HG03442 (cell line): ENCODE results near the gene MAP1B.
A peak's percentile ranks its signal among the peaks of the same experiment; 100 is the strongest.
"Not testable (repeated sequence)": the region's sequence is repeated elsewhere in the genome, so short reads cannot be mapped to it uniquely, and the experiment has no call there.

Experiments
- ATAC-seq: cut with Tn5 transposase; IDR thresholded peaks from one replicate; pipeline ENCODE4 v1.9.1; 2021; ENCODE audit warnings: mild to moderate bottlenecking, moderate library complexity; ENCODE audit not compliant: unreplicated experiment

Gene MAP1B

DNA sequence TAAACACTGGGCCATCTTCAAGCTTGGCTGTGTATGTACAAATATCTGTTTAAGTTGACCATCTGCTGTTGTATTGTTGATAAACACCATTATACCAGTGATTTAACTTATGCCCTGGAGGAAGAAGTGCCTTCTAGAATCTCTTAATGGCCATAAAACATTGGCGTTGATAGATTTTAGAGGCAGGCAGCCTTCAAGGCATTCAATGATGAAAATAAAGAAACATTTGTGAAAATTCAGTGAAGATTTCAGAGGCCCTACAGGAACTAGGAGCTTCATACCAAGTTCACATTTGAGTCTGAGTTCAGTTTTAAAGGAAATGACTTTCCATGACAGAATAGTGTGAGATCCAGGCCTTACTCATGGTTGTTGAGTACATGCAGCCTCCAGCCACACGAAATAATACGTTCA lies 52.2 kb downstream of the MAP1B start:
- no peak for ATAC-seq

DNA sequence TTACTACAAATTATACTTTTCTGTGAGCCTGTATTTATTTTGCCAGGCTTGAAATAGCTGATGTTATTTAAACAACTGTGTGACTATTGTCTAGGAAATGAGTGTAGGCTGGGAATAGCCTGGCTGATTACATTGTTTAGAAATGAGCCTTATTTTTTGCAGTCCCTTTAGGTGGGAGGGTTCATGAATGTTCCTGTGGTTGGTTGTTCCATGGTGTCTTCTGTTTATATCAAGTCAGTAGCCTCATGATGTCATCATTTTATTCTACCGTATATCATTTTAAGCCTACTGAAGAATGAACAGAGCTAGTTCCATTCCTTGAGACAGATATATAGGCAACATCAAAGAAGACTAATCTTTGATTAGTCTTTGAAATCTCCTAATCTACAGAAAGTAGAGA lies 53.1 kb downstream of the MAP1B start:
- ATAC-seq, result no peak

DNA sequence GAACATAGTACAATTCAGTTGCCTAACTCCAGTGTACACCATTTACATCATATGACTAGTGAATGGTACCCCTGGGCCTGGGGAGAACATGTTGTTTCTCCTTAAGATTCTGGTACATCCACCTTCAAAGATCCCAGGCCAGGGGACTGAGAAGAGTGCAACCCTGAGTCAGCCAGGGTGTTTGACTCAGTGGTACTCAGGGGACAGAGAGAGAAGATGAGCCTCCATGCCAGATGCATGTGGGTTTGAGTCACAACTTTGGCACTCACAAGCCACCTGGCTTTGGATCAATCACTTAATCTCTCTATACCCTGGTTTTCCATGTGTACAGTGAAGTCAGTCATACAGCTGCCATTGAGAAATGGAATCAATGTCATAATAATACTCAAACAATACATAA lies 53.7 kb downstream of the MAP1B start:
- ATAC-seq, result no peak

DNA sequence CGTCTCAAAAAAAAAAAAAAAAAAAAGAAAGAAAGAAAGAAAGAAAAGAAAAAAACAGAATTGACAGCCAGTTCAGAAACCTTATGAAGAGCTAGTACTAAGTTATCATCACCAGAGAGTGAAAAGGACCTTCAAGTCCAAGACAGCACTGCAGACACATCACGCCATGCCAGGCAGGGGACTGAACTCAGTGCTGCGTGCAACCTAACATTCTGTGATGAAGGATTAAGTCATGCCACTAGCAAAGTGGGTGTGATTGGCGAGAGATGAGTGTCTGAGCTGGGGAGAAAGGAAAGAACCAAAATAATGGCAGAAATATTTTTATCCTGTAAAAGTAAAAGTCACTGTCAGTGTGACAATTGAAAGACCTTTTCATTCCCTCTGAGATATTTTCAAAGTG lies 54.7 kb downstream of the MAP1B start:
- no peak for ATAC-seq

DNA sequence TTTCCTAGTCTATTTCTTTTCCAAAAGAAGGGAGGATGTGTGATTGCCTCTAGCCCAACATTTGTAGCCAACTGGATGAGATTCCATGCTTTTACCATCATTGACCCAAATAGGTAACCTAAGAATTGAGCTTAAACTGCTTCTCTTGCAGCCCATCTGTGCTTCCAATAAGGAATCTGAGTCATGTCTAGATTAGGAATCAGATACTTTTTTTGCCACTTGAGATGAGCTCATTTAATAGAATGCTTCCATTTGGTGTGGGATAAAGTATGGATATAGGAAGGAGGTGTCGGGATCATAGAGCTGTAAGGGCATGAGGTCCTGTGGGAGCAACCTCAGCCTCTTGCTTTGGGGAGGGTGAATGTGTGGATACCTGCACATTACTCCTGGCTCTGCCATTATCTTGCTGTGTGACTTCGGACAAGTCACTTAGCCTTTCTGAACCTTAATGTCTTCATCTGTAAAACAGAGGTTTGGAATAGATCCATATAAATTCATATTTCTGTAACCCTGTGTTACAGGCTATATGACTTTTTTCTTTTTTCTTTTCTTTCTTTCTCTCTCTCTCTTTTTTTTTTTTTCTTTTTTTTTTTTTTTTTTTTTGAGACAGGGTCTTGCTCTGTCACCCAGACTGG lies 56.2 kb downstream of the MAP1B start:
- ATAC-seq, result no peak

DNA sequence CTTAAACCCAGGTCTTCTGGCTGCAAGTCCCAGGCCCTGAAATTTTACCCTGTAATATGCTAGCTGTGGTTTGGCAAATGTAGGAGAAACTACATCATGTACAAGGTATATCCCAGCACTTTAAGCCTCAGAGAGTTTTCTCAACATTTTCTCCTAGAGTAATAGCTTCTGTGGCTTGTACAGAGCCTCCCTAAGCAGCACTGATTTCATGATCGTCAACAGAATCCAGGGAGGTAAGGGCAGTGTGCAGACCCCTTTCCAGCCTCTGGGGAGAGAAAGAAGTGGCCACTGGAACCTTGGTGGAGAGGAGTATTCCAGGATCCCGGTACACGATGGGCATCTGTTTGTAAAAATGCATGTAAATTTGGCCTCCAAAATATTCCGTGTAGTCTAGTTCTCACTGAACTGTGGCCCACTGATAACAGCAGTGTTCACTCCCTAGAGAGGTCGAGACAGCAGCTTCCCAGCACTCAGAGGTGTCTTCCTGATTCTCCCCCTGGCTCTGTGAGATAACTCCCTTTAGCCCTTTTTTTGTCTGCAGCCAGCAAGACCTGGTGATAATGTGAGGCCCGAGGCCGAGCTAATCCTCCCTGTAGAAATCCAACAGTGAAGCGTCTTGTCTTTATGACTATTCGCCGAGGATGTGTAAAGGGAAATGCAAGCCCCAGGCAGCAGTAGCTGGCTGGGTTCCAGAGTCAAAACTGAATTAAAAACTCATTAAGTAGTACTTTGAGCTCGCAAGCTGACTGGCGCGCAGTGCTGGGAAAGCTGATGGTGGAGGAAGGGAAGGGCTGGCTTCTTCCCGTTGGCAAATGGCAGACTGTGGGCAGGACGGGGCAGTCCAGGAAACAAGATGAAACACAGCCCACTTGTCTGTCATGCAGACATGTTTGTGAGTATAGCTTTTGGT lies 59.0 kb downstream of the MAP1B start:
- no peak for ATAC-seq

DNA sequence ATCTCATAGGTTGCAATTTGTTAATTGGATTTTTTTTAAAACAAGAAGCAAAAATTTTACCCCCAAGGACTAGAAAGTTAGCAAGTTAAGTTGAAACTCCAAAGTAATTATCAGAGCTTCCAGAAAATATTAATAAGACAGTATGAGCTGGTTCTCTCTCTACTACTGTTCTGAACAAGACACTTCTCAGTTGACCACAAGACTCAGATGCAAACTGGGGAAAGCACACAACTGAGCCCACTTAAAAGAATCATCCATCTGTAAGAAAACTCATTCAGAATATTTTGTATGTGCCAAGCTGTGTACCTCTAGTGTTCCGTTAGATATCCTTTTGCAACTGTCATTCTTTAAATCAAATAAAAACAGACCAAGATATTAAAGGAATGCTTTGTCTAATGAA lies 60.0 kb downstream of the MAP1B start:
- no peak for ATAC-seq

DNA sequence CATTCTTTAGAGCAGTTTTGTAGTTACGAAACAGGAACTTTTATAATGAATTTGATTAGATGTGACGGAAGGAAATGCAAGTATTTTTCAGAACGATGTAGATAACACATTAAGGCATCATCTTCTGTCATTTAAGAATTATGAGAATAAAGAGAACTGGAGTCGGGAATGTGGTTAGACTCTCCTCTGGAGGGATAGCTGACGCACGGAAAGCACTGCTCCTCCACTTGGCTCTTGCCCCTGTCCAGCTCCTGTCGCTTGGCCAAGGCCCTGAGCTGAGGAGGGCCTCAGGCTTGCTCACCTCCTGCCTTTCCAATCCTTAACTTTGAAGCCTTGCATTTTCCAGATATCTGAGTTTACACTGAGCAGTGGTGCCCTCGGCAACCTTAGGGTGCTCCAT lies 60.5 kb downstream of the MAP1B start:
- no peak for ATAC-seq

DNA sequence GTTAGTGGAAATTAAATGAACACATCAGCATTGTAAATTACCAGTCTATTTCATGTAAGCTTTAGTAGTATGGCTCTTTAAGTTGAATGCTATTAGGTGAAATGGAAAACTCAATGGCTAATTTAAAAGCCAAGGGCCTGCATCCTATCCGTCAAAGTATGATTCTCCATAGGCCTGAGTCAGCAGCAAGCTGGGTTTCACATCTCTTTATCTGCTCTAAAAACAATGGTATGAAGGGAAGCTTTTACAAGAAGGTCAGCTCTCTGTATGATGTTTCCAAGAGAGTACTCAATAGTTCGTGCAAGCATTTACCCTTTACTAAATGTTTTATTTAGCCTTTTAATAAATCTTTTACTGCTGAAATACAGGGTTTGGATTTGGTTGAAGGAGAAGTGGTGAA lies 62.8 kb downstream of the MAP1B start:
- ATAC-seq, result no peak

DNA sequence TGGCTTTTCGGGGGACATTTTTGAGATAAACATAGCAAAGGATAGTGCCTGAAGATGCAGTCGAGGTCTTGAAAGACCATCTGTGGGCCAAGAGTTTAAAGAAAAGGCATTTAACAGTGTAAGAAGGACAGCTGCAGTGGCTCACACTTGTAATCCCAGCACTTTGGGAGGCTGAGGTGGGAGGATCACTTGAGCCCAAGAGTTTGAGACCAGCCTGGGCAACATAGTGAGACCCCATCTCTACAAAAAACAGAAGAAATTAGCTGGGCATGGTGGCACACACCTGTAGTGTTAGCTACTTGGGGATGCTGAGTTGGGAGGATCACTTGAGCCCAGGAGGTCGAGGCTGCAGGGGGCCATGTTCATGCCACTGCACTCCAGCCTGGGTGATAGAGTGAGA lies 63.9 kb downstream of the MAP1B start:
- ATAC-seq, result not testable (repeated sequence)

DNA sequence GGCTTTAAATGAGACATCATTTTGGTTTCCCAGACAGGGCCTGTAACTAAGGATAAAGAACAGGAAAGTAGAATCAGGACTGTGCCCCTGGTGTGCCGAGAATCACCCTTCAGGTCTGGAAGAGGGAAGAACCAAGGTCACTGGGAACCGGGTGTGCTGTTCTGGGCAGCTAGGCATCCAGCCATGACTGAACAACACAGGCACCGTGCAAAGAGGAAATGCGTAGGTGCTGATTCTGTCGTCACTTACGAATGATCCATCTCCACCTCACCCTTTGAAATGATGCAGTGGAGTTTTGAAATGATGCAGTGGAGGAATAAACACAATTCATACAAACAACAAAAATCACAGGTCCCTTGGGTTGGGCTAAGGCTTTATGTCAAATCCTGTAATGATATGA lies 64.4 kb downstream of the MAP1B start:
- peak; percentile 83 for ATAC-seq

DNA sequence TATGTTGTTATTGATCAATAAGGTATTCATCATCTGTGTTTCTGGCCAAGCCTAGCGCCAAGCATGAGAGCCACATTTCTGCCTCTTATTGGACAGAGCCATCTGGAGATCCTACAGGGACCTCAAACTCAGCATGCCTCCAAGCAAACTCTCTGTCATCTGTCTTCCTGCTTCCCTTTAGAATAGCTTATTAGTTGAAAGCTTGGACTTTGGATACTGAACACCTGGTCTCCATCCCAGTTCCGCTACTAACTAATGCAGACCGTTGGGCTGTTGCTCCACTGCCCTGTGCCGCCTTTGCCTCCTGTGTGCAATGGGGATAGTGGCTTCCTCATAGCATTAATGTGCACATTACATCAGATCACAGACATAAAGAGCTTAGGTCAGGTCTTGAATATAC lies 65.5 kb downstream of the MAP1B start:
- no peak for ATAC-seq

DNA sequence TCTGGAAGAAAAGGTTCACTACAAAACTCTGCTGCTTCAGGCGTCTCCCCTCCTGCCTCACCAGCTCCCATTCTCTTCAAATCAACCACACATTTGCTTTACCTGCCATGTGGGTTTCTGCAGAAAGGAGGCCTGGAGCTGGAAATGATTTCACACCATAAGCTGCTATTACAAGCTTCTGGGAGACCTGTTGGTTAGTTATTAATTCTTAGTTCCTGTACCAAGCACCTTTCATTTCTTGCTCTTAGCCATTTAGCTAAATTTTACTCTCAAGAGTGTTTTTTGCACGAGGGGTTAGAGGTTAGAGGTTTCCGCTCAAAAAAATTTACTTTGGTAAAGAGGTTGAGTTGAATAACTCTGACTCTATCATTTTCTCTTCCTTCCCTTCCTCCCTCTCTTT lies 70.3 kb downstream of the MAP1B start:
- no peak for ATAC-seq

DNA sequence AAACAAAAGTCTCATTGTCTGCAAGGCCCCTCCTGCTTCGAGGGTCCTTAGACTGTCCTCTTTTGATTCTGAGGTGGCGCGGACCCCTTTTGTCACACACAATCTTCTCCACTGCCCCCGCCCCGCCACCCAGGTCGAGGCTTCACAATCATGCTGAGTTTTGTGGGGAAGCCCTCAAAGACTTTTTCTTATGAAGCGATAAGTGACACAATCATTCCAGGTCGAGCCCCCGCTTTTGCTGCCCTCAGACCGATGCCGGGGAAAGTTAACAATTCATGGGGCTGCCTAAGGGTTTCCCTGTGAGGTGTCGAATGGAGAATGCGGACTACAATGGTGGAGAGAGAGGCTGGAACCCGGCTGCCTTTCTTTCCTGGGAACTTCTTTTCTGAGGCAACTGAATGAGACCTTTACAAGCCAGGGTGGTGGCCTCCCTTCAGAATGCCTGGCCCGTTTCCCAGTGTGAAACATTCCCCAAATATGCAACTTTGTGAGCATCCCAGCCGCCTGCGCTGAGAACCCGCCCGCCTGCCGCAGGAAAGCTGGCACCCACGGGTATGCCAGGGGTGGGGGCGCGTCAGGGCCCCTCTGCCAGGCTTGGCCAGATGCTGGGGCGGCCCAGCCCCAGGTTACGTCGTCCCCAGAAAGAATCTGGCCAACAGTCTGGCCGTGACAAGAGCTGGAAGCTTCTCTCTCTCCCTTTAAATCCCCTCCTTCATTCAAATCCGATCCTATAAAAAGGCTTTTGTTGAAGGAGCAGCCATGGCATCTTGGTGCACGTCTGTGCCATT lies 71.9 kb downstream of the MAP1B start:
- ATAC-seq, result no peak

DNA sequence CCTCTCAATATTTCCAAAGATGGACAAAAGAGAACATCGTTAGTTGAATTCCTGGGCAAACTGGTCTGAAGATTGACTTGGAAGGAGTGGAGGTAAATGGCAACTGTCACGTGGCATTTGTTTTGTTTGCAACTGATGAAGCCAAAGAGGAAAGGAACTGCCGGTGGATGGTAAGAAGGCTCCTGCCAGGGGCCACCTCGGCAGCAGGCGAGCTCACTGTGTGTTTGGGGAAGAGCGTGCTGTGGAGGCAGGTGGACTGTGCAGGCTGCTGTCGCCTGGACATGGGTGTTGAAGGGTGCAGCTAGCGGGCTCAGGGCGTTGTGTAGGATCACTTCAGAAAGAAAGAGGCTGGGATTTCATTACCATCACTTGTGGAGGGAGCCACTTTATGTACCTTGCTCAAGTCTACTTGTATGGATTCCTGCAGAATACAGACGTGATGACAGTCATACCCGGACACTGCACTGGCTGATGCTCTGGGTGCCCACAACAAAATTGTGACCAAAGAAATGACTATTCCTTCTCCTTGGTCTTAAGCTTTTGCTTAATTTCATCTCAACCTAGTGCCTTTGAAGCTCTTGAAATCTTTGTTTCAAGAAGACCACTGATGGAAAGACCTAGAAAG lies 72.7 kb downstream of the MAP1B start:
- ATAC-seq, result no peak

DNA sequence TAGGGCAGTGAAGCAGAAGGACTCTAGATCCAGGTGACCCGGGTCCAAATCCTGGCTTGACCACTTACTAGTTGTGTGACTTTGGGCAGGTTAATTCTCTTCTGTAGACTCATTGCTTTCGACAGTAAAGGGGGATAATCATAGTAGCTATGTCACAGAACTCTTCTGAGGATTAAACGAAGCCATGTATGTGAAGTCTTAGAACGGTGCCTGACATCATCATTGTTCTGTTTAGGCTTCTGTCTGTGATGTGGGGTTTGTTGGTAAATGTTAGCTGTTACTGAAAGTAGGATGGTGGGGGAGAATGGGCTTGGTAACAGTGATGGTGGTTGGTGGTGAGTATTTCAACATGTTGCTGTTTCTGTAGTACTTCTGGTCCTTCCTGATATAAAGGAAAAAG lies 73.7 kb downstream of the MAP1B start:
- no peak for ATAC-seq

DNA sequence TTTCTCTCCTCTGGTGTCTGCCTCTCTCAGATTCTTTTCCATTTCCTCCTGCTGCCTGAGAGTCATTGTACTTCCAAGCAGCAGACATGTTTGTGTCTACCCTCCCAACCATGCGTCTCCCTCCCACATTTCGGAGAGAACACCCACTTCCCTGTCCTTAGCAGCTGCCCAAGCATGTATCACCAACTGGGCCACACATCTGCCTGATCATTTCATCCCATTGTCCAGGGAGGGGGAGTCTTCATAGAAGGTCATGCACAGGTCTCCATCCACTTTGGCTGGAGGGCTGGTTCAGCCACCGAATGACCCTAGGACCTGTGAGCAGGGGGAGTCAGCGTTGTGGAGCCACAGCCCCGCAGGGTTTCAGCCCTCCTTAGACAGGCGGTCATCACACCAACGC lies 75.4 kb downstream of the MAP1B start:
- no peak for ATAC-seq

DNA sequence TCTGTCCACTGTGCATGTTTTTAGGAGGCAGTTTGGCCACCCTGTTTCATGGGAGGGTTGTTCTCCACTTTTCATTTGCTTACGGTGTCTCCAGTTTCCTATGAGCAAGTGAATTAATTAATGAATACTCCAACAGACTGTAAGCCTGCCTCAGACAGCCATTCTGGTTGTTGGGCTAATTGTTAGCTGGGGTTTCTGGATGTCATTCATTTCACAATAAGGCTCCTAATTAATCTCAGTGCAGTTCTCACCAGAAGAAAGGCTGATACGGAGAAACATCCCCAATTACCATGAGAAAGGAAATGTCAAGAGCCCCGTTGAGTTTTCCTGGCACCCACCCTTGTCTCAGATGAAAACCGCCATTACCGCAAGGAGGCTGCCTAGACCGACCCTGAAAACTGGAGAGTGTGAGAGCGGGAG lies 75.8 kb downstream of the MAP1B start:
- ATAC-seq, result no peak

DNA sequence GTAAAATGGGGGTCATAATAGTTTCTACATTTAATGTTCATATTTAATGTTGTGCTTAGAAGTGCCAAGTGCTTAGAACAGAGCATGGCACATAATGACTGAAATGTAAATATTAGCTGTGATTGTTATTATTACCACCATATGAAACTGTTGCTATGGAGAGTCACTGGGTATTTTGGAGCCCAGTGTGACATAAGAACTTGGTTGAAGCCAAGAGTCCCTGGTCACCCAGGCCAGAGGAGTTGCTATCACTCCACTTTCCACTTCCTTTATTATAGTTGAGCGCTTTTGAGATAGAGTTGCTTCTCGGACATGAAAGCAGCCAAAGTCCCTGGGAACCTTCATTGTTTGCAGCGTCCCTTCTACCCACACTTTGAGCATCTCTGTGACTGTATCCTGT lies 77.1 kb downstream of the MAP1B start:
- no peak for ATAC-seq

DNA sequence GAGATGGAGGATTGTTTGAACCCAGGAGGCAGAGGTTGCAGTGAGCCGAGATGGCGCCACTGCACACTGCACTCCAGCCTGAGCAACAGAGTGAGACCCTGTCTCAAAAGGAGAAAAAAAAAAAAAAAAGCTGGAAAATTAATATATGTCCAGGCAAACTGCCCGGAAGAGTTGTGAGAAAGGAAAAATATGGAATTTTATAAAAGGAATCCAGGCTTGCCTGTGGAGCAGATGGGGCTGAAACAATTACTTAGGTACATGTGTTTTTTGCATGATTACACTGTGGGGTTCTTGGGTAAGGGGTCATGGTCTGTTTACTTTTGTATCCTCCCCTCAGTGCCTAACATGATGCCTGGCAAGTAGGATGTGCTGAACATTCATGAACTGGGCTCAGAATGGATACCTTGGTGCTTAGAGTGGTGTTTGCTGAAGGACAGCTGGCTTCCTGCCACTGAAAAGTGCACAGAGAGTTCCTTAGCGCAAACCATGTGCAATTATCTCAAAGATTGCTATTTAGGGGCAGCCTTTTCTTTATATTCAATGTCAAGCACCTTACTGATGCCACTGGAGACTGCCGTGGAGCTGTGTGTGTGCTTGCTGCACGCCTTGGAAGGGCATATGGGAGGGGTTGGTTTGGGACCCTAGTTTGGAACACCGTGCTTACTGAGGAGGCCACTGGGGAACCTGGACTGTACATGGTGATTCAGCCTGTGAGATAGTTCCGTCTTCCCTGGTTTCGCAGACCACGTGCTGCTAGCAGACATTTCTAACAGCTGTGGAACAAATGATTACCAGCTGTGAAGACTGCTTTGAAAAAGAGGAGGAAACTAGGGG lies 78.4 kb downstream of the MAP1B start:
- no peak for ATAC-seq
